Stimulated activated CD8-positive, alpha-beta memory T cell treated with anti-CD3 and anti-CD28 coated beads, Interleukin-15, amount 100 ng/mL, for 24 hours (primary cell): ENCODE data around the gene NME3.

ENCODE experiments used
- DNase-seq: peaks from one replicate; pipeline ENCODE4 v3.0.0-alpha.2; 2020; ENCODE audit warnings: low read depth

The NME3 gene

DNA sequence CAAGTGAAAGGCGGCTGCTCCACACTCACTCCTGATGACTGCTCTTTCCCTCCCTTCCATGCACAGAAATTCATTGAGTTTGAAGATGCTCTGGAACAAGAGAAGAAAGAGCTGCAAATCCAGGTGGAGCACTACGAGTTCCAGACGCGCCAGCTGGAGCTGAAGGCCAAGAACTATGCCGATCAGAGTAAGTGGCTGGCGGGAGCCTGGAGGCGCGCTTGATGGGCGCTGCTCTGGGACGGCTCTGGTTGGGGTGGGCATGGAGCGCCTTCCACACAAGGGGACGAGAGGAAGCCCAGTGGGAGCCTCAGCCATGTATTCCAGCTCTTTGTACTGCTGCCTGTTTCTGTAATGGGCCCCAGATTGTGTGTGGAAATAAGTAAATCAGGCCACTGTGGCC lies 46.9 kb downstream of the NME3 start:
- DNase-seq: no peak

DNA sequence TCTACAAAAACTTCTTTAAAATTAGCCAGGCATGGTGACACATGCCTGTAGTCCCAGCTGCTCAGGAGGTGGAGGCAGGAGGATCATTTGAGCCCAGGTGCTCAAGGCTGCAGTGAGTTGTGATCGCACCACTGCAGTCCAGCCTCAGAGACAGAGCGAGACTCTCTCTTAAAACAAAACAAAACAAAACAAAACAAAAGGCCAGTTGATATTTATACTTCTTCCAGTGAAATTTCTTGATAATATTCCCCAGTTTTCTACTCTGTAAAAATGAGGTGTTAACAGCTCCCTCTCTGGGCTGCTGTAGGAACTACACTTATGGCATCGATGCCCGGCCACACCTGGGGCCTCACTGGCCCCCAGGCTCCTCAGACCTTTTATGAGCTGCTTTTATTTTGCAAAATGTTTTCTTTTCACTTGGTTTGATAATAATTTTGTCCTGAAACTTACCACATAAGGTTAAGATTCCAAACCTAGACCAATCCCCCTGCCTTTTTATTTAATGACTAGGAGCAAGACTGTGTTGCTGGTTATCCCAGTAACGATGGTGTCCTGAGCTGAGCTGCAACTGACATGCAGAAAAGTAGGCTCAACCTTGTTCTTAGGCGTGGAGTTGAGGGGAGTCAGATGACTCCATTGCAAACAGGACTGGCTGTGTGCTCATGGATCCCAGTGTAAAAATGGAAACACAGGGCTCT lies 47.7 kb downstream of the NME3 start:
- no peak for DNase-seq

DNA sequence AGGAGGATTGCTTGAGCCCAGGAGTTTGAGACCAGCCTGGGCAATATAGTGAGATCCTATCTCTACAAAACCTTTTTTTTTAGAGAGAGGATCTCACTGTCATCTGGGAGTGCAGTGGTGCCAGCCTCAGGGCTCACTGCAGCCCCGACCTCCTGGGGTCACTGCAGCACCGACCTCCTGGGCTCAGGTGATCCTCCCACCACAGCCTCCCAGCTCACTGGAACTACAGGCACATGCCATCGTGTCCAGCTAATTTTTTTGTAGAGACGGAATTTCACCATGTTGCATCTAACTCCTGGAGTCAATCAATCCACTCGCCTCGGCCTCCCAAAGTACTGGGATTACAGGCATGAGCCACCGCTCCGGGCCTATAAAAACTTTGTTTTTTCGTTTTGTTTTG lies 50.0 kb downstream of the NME3 start:
- no peak for DNase-seq
